Muscle of back (tissue), 11 donors: ENCODE data around the gene KCNMA1. TPM values are rescaled to one million over a fixed set of nuclear protein-coding genes. Genes with fewer than 3 reads are reported as not detected.

Source experiments
- DNase-seq, 3 donors: peaks; one replicate each; pipeline versions ENCODE4 v3.0.0 to v3.0.0-alpha.2; 2013
- polyA plus RNA-seq, 10 donors: library from polyadenylated mRNA; unstranded; fragments of 120-200 nt; gene quantifications; one replicate each; pipeline ENCODE4 v1.2.1, GENCODE V29; 2013; ENCODE audit not compliant: insufficient read length in 10 of 10

Gene KCNMA1
- polyA plus RNA-seq, 10 donors = 13.8 to 20.5 (median 16.2) TPM

DNA sequence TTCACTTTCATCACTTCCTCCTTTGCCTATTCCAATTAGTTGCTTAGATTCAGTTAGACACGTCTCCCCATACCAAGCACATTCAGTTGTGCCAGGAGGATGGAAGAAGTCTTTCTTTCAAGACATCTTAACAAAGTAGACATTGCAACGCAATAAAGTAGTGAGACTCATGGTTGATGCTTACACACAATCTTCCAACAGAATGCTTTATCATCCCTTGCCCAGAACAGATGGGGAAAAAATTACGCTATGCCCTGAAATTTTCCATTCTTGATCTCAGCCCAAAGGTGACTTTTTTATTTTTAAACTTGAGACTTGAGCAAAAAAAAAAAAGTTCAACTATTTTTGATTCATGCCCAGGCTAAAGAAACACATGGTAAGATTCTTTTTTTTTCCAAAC lies 74.9 kb downstream of the KCNMA1 start:
- DNase-seq = peak in 1 of 3 donors; percentile 36

DNA sequence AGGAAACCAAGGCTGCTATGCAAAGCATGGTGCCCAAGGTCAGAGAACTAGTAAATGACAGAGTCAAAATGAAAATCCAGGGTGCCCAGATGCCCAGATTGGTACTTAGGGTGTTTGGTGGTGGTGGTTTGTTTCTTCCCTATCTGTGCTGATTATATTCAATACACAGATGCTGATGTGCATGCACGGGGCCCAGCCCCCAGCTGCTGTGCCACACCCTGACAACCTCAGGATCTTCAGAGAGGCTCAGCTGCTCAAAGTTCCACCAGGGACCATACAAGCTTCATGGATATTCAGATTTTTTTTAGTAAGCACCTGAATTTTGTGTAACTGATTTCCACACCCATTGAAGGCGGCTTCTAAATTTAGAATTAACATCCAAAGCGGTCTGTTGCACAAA lies 75.6 kb downstream of the KCNMA1 start:
- DNase-seq = no peak

DNA sequence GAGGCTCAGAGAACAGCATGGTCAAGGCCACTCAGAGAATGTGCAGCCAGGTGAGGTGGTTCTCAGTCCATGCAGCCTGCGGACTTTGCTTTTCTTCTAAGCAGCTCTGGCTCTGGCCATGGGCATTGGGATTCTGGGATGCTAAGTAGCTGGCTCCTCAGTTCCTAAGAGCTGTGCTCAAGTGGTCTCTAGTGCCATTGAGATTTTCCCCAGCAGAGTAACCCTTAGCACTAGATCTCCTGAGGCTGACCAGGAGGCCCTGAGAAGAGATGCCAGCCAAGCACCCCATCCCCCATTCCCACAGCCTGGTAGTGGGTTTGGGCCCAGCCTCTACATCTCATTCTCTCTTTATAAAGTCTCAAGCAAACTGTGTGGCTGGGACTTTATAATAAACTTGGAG lies 77.1 kb downstream of the KCNMA1 start:
- no peak for DNase-seq

DNA sequence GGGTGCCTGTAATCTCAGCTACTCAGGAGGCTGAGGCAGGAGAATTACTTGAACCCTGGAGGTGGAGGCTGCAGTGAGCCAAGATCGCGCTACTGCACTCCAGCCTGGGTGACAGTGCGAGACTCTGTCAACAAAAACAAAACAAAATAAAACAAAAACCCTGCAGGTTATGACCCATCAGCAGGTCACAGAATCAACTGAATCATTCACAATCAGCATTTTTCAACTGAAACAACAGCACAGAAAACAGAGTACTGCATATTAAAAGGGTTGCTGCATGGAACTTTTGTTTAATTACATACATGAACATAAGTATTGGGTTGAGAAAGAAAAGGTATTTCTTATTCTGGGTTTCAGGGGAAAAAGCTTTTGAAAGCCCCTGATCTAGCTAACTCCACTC lies 77.6 kb downstream of the KCNMA1 start:
- DNase-seq = no peak

DNA sequence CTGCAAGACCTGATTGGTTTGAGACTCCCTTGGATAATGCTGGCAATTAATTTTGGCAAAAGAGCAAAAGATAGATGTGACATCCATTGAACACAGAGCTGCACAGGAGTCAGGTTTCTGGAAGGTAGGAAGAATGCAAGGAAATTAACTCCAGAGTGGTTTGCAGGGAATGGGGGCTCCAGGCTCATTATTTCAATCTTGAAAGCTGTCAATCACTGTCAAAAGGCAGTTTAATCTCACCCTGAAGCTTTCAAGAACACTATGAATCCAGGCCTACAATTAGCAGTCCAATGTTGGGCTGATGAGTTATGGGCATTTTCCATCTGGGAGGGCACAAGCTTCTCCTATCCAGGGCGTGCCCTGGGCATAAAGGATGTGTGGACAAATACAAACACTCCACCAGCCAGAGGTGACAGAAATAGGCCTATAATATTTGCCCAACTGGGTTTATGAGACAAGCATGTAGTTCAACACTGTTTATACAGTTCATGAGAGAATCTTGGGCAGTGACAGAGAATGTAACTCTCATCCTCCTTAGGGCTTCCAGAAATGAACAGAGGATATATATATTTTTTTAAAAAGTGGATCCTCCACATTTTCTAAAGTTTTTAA lies 80.5 kb downstream of the KCNMA1 start:
- DNase-seq = no peak

DNA sequence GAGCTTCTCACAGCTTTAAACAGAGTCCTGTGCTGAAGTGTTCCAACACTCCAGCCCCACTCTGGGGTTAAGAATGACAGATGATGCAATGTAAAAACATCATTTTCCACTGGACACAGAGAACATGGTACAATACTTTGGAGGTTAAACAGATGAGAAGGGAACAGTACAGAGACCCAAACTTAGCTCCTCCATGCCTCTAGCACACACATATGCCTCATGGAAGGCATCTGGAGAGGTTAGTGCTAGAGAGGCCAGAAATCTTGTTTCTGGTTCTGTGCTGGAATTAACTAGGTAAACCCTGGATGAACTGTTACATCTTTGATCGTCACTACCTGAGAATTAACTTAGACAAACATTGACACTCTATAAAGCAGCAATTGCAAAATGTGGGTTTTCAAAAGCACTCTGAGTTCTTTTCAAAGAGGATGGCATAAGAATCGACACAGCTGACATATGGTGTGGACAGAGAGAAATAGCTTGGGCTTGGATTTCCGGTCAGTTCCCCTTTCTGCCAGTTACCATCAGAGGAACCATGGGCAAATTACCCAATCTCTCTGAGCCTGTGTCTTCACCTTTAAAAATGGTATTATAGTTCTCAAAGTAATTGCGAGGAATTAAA lies 81.9 kb downstream of the KCNMA1 start:
- no peak for DNase-seq

DNA sequence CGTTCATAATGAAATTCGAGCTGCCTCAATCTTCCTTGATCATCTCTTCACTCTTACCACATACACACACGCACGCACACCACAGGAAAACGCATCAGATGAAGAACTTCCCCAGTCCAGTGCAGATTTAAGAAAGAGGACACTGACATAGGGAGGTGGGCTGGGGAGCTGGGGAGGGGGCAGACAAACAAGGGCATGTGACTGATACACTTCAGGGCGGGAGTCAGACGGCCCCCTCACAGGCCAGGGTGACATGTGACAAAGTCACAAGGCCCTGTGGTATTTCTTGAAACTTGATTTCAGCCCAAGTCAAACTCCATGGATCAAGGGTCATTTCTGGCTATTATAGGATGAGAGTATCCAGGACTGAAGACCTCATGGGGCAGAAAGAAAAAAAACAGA lies 82.6 kb downstream of the KCNMA1 start:
- no peak for DNase-seq

DNA sequence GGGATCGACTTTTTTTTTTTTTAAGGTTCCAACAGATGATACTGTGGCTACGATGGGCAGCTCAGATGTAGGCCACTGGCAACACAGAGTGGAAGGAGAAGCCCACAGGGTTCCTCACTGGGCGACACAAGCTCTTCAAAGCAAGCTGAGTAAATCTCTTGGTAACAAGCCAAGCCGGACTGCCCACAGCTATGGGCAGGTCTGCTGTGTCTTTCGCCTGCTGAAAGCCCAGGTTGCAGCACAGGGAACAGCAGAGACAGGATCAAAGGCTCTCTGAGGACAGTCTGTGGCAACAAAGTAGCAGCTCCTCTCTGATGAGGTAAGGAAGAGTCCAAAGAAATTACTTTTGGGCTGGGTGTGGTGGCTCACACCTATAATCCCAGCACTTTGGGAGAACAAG lies 83.6 kb downstream of the KCNMA1 start:
- no peak for DNase-seq

DNA sequence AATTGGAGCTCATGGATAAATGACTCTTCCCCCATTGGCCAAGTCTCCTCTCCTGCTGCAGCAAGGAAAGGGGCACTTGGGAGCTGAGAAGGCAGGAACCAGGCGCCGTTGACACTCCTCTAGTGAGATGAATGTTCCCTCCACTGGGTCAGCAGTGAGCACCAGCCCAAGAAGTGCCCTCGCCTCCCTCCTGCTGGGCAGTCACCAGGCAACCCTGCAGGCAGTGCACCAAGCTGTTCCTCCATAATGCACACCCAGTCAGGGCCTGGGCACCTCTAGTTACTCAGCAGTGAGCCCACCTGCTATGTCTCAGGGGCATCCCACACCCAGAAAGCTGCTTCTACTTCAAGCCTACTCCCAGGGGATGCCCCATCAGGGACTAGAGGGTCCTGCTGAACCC lies 84.3 kb downstream of the KCNMA1 start:
- no peak for DNase-seq

DNA sequence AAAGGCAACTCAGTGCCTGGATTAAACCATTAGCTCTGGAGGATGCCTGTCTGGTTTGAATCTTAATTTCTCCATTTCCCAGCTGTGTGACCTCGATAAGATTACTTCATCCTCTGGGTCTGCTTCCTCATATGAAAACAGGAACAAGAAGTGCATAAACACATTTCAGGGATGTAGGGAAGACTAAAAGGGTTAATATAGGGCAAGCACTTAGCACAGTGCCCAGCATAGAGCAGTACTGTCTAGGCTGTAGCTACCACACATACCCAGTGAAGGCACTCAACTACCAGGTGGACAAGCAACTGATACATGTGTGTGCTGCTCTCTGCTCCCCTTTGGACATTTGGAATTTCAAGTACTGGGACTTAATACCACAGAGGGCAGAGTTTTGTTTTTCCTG lies 85.4 kb downstream of the KCNMA1 start:
- DNase-seq = no peak

DNA sequence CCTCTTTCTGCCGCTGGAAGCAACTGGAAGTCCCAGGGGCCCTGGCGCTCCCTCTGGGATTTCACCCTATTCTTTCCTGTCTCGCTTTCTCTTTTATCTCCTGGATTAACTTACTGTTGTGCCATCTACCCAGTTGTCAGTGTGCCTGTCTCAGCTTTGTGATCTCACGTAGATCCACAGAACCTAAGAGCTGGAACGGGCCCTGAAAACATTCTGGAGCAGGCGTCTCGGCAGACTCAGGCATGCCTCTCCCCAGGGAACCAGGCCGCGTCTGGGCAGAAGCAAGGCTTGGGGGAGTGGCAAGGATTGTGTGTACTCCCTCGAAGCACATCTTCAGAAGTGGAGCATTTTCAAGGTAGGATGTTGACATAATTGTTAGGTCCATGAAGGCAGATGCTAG lies 87.2 kb downstream of the KCNMA1 start:
- DNase-seq = no peak

DNA sequence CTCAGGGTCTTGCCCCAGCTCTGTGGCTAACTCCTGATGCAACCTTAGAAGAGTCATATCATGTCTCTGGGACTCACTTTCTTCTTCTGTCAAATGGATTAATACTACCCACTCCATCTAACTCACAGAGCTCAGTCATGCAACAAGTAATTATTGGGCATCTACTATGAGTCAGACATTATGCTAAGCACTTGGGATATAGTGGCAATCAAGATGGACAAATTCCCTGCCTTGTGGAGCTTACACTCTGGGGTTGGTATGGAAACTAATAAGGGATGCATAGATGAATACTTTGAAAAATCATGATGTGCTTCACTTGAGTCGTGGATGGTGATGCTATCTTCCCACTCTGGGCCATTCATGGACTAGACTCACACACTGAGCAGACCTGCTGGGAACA lies 88.9 kb downstream of the KCNMA1 start:
- no peak for DNase-seq

DNA sequence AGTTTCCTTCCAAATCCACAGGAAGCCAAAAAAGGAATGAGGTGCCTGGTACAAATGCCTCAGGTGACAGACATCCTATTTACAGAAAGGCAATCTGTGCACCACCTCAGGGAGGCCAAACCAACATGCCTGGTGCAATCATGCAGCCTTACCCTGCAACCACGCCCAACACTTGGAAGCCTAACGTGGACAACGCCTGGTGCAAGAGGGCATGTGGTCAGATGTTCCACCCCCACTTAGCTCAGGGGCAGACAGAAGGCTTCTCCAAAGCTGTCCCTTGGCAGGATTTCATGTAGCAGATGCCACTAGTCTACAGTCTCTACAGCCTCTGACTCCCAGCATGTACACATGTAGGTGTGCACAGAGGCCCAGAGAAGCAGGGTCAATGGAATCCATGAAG lies 89.5 kb downstream of the KCNMA1 start:
- DNase-seq = no peak

DNA sequence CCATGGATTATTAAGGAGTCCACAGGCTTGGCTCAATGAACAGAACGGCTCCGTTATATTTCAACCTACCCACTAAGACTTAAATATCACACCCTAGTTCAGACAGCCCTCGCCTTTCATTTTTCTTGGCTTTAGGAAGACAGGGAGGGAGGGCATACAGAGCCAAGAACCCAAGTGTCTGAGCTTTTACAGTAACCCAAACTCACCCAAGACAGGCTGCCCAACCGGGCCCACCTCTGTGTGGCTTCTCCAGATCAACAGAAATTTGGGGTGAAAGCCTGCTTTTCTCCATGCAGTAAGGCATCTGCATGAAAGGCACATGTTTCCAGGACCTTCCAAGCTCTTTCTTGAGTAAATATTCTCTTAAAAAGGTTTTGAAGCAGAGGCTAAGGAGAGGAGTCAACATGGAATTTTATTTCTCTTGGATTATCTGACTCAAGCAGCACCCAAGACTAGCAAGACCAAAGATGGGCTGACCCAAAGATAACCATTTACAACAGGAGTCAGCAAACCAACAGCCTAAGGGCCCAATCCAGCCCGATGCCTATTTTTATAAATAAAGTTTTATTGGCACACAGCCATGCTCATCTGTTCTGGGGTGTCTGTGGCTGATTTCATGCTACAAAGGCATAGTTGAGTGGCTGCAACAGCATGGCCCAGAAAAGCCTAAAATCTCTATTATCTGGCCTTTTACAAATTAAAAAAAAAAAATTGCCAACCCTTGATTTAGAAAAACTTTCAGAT lies 90.1 kb downstream of the KCNMA1 start:
- no peak for DNase-seq

DNA sequence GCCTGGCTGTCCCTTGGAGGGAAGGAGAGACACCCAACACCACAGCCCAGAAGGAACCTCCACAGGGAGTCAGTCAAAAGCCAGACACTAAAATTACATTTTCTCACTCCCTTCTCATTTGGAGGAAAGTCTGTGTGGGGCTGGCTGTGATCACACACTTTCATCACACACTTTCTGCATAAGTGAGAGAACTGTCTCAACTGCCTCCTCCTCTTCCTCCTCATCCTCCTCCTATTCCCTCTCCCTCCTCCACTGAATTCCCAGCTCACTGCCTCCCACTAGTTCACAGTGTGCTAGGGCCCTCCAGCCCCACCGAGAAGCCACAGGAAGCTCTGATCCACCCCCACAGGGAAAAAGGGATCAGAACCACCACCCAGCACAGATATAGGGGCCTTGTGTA lies 91.6 kb downstream of the KCNMA1 start:
- no peak for DNase-seq

DNA sequence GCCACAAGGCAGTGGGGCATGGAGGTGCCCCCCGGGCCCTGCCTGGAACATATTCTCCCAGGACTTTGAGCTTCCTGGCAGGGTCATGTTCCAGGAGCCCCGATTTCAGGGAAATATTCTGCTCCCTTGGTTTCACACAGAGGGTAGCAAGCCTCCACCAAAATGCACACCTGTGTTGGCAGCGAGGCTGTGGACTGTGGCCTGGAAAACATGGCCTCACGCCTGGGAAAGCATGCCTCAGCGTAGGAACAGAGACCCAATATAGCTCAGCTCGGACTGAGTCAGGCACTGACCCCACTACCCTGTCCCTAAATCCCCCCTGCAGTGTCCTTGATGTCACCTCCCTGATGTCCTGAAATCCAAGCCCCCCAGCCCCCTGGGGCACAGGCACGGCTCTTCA lies 92.0 kb downstream of the KCNMA1 start:
- DNase-seq = no peak

DNA sequence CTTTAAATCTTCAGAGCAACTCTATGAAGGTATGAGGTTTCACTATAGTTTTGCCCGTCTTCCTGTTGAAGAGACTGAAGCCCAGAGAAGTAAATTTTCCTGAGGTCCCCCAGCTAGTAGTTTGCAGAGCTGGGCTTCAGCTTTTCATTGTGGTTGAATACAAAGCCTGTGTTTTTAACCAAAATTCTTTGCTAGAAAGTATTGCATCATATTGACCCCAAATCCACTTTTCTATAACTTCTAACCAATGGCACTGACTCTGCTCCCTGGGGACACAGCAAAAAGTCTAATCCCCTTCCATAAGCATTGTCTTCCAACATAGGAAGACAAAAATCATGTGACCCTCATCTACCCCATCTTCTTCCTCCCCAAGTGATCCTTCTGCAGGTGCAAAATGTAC lies 93.0 kb downstream of the KCNMA1 start:
- no peak for DNase-seq

DNA sequence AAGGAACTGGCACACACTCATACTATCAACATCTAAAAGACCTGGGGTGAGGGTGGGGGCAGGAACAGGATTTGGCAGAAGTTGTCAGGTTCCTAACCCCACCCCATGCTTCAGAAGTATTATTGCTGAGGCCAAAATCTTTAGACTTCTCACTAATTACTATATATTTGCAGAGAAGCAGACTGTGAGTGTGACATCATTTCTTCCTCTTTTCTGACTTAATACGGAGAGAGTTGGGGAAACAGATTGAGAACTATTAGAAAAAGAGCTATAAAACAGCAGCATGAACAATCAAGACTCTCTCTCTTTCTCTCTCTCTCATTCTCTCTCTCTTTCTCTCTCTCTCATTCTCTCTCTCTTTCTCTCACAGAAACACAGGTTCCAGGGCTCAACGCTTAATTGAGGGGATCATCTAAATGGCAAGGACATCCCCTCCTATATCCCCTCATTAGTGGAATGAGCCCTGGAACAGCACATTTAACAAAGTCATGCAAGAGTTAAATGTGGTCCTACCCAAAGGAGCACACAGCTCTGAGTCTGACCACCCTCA lies 94.8 kb downstream of the KCNMA1 start:
- DNase-seq = no peak

DNA sequence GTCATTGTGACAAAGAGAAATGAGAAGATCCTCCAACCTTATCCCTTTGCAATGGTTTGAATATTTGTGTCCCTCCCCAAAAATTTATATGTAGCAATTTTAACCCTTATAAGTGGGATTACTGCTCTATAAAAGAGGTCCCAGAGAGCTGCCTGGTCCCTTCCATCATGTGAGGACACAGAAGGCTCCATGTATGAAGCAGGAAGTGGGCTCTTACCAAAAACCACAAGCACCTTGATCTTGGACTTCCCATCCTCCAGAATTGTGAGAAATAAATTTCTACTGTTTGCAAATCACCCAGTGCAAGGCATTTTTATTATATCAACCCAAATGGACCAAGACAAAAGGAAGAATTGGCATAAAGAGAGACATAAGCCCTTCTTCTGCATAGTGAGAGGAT lies 95.7 kb downstream of the KCNMA1 start:
- no peak for DNase-seq

DNA sequence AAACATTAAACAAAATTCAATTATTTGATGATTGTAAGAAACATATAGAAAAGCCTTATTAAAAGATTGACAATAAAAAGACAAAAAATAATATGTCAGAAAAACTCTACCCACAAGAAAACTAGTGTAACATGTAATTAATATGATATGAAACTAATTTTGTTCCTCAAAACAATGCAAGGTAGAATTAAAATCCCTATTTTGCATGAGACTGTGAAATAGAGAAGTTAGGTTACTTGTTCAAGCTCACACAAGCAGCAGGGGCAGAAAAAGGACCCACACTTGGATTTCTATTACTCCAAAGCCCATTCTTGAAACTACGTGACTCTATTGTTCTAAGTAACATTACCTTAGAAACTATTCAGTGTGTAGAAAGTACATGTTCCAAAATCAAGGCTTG lies 96.4 kb downstream of the KCNMA1 start:
- no peak for DNase-seq

DNA sequence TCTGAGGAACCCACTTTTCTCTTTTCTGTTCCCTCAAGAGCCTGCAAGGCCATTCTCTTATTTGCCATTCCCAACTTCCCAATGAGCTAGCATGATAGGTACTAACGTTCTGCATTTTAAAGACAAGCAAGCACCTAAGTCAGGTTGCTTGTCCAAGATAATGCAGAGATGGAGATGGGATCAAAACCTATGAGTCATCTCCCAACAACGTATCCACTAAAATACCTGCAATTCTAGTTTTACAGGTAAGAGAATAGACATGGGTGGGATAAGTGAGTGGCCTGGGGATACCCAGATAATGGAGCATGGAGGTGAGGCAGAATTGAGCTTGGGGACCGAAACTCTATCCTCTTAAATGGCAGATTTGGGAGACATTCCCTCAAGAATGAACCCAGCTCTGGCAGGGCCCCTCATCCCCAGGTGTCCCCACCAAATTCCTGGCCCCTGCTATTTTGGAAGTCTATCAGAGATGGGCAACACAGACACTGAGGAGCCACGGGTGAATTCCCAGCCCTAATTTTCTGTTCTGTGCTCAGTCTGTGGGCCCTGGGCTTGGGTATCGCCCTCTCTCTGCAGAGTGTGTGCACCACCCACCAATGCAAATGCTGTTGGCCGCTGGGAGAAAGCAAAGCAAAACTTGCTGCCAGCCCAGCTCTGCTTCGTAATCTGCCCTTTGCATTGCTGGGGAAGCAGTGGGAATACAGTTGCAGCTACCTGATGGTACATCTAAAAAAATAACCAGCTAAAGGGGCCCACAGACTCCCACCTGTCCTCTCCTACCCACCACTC lies 98.3 kb downstream of the KCNMA1 start:
- DNase-seq = no peak

DNA sequence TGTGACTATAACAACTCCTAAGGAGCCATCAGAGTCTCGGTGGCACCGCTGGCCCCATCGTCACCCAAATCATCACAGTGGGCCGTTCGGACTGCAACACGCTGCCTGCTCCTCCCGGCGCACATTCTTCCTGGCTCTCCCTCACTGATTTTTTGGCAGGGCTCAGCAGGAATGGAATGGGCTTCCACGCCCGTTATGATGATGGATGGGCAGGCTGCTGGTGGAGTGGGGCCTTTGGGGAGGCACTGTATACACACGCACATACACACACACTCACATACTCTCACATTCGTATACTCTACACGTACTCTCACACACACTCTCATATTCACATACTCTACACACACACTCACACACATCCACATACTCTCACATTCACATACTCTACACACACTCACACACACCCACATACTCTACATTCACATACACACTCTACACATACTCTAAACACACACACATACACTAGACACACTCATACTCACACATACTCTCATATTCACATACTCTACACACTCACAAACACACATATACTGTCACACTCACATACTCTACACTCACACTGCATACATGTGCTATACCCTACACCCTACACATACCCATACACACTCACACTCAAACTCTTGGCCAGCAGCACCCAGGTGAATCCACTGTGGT lies 99.8 kb downstream of the KCNMA1 start:
- DNase-seq = peak; percentile 65 to 77 (median 74)
